HepG2 (cell line): ENCODE measurements around the gene KRT7. TPM values are rescaled to one million over a fixed set of nuclear protein-coding genes. Genes with fewer than 3 reads are reported as not detected.

ENCODE experiments used
- ARNT ChIP-seq: fragments of 450-650 bp; IDR thresholded peaks from 2 replicates; pipeline ENCODE4 v1.6.1; 2017
- FOXA3 ChIP-seq: IDR thresholded peaks from 2 replicates; pipeline ENCODE4 v1.6.1; 2016; ENCODE audit warnings: missing genetic modification reagents, missing compliant biosample characterization
- GPBP1L1 ChIP-seq: sonication (generic); formaldehyde crosslinking; IDR thresholded peaks from 2 replicates; pipeline ENCODE4 v1.5.0; 2020; ENCODE audit warnings: mild to moderate bottlenecking, missing genetic modification reagents
- GZF1 ChIP-seq: sonication (generic); formaldehyde crosslinking; IDR thresholded peaks from 2 replicates; pipeline ENCODE4 v1.5.1; 2020; ENCODE audit warnings: mild to moderate bottlenecking, missing genetic modification reagents
- HDAC2 ChIP-seq: sonication (generic); formaldehyde crosslinking; IDR thresholded peaks from 2 replicates; pipeline ENCODE4 v1.4.0; 2020; ENCODE audit warnings: missing genetic modification reagents
- HNRNPK ChIP-seq: fragments of 200-400 bp; formaldehyde crosslinking; IDR thresholded peaks from 2 replicates; pipeline ENCODE4 v1.6.1; 2018; ENCODE audit warnings: low read length, low read depth, moderate library complexity, mild to moderate bottlenecking; ENCODE audit not compliant: poor library complexity, severe bottlenecking
- MTA3 ChIP-seq: sonication (generic); formaldehyde crosslinking; IDR thresholded peaks from 2 replicates; pipeline ENCODE4 v1.4.0; 2020; ENCODE audit warnings: missing genetic modification reagents
- NRL ChIP-seq: sonication (generic); formaldehyde crosslinking; IDR thresholded peaks from 2 replicates; pipeline ENCODE4 v1.5.0; 2020; ENCODE audit warnings: missing genetic modification reagents, mild to moderate bottlenecking, moderate library complexity, borderline replicate concordance
- SOX6 ChIP-seq, 2 experiments: fragments of 450-650 bp in 1 of 2; sonication (generic) in 1 of 2; formaldehyde crosslinking in 1 of 2; IDR thresholded peaks; 2 replicates each; pipeline versions ENCODE4 v1.4.0 to v1.6.1; 2017 to 2020; ENCODE audit warnings: antibody characterized with exemption in 1 of 2, mild to moderate bottlenecking in 1 of 2, missing genetic modification reagents in 1 of 2
- TFE3 ChIP-seq: IDR thresholded peaks from 2 replicates; pipeline ENCODE4 v1.6.1; 2016
- THRA ChIP-seq: sonication (generic); formaldehyde crosslinking; IDR thresholded peaks from 2 replicates; pipeline ENCODE4 v1.4.0; 2020; ENCODE audit warnings: missing genetic modification reagents, borderline replicate concordance
- ZBTB7B ChIP-seq: sonication (generic); formaldehyde crosslinking; IDR thresholded peaks from 2 replicates; pipeline ENCODE4 v1.4.0; 2020; ENCODE audit warnings: missing genetic modification reagents
- ZNF121 ChIP-seq: sonication (generic); formaldehyde crosslinking; IDR thresholded peaks from 2 replicates; pipeline ENCODE4 v1.5.0; 2020; ENCODE audit warnings: mild to moderate bottlenecking, missing genetic modification reagents
- ZNF264 ChIP-seq: sonication (generic); formaldehyde crosslinking; IDR thresholded peaks from 2 replicates; pipeline ENCODE4 v1.4.0; 2020; ENCODE audit warnings: missing genetic modification reagents
- ZNF512 ChIP-seq: sonication (generic); formaldehyde crosslinking; IDR thresholded peaks from 2 replicates; pipeline ENCODE4 v1.4.0; 2020; ENCODE audit warnings: mild to moderate bottlenecking, missing genetic modification reagents
- ZNF564 ChIP-seq: sonication (generic); formaldehyde crosslinking; IDR thresholded peaks from 2 replicates; pipeline ENCODE4 v1.8.1; 2023; ENCODE audit warnings: mild to moderate bottlenecking, missing genetic modification reagents
- ZNF670 ChIP-seq: sonication (generic); formaldehyde crosslinking; IDR thresholded peaks from 2 replicates; pipeline ENCODE4 v1.8.0; 2022; ENCODE audit warnings: mild to moderate bottlenecking, missing genetic modification reagents, borderline replicate concordance
- ZNF687 ChIP-seq: sonication (generic); formaldehyde crosslinking; IDR thresholded peaks from 2 replicates; pipeline ENCODE4 v1.5.1; 2020; ENCODE audit warnings: mild to moderate bottlenecking, missing genetic modification reagents, moderate library complexity
- ZNF773 ChIP-seq: sonication (generic); formaldehyde crosslinking; IDR thresholded peaks from 2 replicates; pipeline ENCODE4 v1.4.0; 2020; ENCODE audit warnings: missing genetic modification reagents, borderline replicate concordance
- polyA plus RNA-seq, 8 experiments: library from polyadenylated mRNA; depleted of rRNA in 3 of 8; stranded (reverse) in 7 of 8; unstranded in 1 of 8; fragments of >200 nt; fragmentation: Illumina TruSeq in 4 of 8; extraction: Trizol in 4 of 8; gene quantifications; 2 replicates each; pipeline versions ENCODE4 v1.2.1 to v1.2.3, GENCODE V29; 2011 to 2016; ENCODE audit warnings: low read depth in 4 of 8, missing spikeins in 1 of 8, mixed read lengths in 1 of 8; ENCODE audit not compliant: insufficient read depth in 1 of 8
- total RNA-seq, 5 experiments: library from RNA; depleted of rRNA; stranded (reverse); fragments of >200 nt; fragmentation: Illumina TruSeq; extraction: Trizol; gene quantifications; 2 replicates each; pipeline ENCODE4 v1.2.3, GENCODE V29; 2016; ENCODE audit warnings: low read depth in 1 of 5

Gene KRT7
- total and polyA plus RNA-seq, 2 of the 13 experiments (the other 11 are each of a cell fraction or from before 2014, with no cell fraction given), result 0.83 TPM; not detected in 1

GRCh38 chr12:52246720-52247621 is 13.9 kb downstream of the KRT7 start (continued):
- TF ChIP-seq ZNF687 (CRISPR knock-in tag) (no peak), ZNF512 (CRISPR knock-in tag) (no peak), HNRNPK (no peak), ZNF564 (CRISPR knock-in tag) (no peak), ZNF670 (CRISPR knock-in tag) (no peak), ZNF773 (CRISPR knock-in tag) (no peak), FOXA3 (peak; percentile 88), ZBTB7B (CRISPR knock-in tag) (peak; percentile 50; the same call in 1 of the 2 replicates), HDAC2 (CRISPR knock-in tag) (peak; percentile 44; the same call in 1 of the 2 replicates), GZF1 (CRISPR knock-in tag) (no peak), ZNF264 (no peak), TFE3 (no peak), NRL (CRISPR knock-in tag) (no peak), THRA (CRISPR knock-in tag) (no peak; the same call in 1 of the 2 replicates), MTA3 (CRISPR knock-in tag) (no peak), ZNF121 (CRISPR knock-in tag) (no peak), SOX6 (IDR thresholded peaks at IDR 0.05) (no peak), SOX6 (CRISPR knock-in tag; IDR thresholded peaks at IDR 0.05) (peak; percentile 95), GPBP1L1 (CRISPR knock-in tag) (no peak), ARNT (no peak)
